ENCODE measurements around the gene ST6GAL2.

DNA sequence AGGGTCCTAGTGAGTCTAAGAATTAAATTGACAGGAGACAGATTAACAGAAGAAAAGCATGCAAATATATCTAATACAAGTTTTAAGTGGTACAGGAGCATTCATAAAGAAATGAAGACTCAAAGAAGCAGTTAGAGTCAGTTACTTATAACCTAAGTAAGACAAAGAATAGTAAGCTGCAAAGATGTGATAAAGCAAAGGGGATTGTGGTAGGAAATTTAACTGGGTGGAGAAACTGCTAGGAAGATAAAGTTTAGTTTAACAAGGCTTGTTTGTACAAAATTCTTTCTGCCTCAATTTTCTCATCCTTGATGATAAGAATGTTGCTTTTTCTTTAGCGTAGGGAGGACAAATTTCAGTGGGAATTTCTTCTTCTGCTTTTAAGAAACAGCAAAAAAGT lies 35.5 kb upstream of the ST6GAL2 start:
- TF ChIP-seq RFX5 (IDR thresholded peaks at IDR 0.05) (no peak), RAD21 (conservative IDR thresholded peaks at IDR 0.05 in 1 of 2, IDR thresholded peaks at IDR 0.05 in 1 of 2) (no peak), POLR2A (IDR thresholded peaks at IDR 0.05; ENCODE audit: low read length) (no peak), MYC (IDR thresholded peaks at IDR 0.05; ENCODE audit: borderline replicate concordance, low read length) (no peak), HDAC2 (IDR thresholded peaks at IDR 0.05) (no peak), JUNB (IDR thresholded peaks at IDR 0.05) (no peak), RCOR1 (IDR thresholded peaks at IDR 0.05; ENCODE audit: low read depth, low read length) (no peak)
- TF ChIP-seq, protein P1, sequence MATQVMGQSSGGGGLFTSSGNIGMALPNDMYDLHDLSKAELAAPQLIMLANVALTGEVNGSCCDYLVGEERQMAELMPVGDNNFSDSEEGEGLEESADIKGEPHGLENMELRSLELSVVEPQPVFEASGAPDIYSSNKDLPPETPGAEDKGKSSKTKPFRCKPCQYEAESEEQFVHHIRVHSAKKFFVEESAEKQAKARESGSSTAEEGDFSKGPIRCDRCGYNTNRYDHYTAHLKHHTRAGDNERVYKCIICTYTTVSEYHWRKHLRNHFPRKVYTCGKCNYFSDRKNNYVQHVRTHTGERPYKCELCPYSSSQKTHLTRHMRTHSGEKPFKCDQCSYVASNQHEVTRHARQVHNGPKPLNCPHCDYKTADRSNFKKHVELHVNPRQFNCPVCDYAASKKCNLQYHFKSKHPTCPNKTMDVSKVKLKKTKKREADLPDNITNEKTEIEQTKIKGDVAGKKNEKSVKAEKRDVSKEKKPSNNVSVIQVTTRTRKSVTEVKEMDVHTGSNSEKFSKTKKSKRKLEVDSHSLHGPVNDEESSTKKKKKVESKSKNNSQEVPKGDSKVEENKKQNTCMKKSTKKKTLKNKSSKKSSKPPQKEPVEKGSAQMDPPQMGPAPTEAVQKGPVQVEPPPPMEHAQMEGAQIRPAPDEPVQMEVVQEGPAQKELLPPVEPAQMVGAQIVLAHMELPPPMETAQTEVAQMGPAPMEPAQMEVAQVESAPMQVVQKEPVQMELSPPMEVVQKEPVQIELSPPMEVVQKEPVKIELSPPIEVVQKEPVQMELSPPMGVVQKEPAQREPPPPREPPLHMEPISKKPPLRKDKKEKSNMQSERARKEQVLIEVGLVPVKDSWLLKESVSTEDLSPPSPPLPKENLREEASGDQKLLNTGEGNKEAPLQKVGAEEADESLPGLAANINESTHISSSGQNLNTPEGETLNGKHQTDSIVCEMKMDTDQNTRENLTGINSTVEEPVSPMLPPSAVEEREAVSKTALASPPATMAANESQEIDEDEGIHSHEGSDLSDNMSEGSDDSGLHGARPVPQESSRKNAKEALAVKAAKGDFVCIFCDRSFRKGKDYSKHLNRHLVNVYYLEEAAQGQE (IDR thresholded peaks at IDR 0.05): no peak
- TF ChIP-seq, protein P2, sequence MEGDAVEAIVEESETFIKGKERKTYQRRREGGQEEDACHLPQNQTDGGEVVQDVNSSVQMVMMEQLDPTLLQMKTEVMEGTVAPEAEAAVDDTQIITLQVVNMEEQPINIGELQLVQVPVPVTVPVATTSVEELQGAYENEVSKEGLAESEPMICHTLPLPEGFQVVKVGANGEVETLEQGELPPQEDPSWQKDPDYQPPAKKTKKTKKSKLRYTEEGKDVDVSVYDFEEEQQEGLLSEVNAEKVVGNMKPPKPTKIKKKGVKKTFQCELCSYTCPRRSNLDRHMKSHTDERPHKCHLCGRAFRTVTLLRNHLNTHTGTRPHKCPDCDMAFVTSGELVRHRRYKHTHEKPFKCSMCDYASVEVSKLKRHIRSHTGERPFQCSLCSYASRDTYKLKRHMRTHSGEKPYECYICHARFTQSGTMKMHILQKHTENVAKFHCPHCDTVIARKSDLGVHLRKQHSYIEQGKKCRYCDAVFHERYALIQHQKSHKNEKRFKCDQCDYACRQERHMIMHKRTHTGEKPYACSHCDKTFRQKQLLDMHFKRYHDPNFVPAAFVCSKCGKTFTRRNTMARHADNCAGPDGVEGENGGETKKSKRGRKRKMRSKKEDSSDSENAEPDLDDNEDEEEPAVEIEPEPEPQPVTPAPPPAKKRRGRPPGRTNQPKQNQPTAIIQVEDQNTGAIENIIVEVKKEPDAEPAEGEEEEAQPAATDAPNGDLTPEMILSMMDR (IDR thresholded peaks at IDR 0.05): no peak
